ENCODE measurements around the gene RNF17.
A peak's percentile ranks its signal among the peaks of the same experiment; 100 is the strongest.

Gene RNF17

DNA sequence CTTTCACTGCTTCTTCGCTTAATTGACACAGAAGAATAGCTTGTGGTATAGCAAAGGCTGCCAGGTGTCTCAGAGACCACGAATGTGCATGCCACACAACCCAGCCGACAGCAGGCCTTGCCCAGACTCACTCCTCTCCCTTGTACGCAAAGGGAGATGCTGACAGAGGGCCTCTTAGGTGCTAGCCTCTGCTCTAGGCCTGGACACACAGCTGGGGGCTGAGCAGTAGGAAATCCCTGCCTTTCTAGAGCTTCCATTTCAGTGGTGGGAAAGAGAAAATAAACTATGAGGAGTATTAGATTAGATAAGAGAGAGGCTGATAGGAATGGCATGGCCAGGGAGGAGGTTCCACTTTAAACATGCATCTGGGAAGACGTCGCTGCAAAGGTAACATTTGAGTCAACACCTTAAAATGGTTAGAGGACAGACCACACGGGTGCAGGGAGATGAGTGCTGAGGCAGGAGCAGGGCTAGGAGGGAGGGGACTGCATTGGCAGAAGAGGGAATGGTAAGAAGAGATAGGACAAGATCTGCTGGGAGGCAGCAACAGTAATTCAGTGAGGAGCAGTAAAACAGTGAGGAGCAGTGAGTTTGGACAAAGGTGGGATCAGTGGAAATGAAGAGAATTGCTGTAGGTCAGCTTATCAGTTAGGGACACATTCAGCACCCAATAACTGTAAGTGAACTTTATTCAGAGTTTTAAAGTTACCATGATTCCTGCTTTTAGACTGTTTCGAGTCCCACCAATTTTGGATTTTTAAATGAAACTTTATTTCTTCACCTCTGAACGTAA, 100.0 kb downstream of the RNF17 start:
- DNase-seq = no peak

DNA sequence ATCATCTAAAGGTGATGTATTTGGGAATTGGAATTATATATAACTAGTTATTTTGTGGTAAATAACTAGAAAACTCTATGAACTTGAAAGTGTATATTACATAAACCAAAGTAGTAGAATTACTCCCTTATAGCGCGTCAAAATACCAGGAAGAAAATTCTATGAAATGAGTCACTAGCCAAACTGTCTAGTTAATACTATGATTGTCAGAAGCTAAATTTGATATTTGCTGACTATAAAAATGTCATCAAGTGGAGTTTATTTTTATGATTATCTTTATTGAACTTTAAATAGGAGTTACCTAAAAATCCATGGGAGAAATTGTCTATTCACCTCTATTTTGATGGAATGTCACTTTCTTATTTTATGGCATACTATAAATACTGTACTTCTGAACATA, 100.6 kb downstream of the RNF17 start:
- DNase-seq = no peak

DNA sequence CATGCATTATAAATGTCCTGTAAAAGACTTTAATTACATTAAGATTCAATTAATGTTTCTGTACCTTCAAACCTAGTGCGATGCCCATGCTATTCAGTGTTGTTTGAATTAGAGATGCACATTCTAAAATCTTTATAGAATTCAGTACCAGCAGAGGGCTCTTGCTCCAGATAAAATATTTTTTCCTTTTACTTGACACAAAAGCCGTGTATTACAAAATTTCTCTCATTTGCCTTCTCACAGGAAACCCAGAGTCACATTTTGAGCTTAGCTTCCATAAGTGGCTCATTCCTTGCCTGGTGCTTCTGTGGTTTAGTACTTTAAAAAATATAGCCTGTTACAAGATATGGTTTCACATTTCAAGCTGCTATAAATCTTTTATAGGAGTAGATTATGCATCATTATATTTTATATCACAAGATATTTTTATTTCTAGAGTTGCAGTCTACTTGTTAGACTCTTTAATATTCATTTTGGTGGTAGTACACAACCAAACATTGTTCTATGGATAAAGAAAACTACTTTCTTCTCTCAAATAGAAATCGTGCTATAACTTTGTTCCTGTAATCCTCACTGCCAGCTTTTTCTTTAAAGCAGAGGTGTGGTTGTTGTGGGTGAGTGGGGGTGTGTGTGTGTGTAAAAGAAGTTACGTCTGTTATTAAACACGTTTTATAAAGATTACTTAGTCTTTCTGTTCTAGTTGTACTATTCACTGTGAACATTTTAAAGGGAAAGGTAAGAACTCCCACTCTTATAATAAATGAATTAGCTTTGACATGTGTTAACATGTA, 101.4 kb downstream of the RNF17 start:
- DNase-seq = peak; percentile 4

DNA sequence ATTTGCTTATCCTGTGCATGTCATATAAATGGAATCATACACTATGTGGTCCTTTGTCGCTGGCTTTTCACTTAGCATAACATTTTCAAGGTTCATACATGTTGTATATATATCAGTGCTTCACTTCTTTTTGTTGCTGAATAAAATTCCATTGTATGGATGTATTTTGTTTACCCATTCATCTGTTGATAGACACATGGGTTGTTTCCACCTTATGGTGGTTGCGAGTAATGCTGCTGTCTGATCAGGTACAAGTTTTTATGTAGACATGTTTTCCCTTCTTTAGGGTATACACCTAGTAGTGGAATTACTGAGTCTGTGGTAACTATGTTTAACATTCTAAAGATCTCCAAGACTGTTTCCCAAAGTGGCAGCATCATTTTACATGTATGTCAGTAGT, 102.5 kb downstream of the RNF17 start:
- DNase-seq = no peak

DNA sequence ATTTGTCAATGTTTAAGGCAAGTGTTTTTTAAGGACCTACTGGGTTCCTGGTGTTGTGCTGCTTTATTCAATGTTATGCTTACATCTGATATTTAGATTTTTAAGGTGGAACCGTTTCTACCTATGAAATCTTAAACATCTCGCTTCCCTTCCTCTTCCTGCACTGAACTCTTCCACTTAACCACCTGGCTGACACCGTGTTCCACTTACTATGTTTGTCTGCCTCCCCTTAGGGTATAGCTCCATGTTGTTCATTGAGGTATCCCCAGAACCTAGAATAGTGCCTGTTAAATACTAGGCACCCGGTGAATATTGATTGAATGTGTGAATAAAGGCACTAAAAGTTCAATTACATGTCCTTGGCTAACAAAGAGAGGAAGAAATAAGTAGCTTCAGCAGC, 104.9 kb downstream of the RNF17 start:
- no peak for DNase-seq

DNA sequence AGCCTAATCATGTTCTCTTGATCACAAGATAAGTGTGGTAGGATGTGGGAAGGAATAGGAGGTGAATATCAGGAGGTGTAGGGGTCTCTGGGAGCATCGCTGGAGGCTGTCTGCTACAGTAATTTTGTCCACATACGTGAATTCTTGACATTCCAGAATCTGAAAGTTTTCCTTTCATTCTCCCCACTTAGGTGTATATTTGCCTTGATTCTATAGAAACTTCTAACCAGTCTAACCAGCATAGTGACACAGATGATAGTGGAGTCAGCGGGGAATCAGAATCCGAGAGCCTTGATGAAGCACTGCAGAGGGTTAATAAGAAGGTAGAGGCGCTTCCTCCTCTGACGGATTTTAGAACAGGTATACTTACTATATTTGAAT, 106.4 kb downstream of the RNF17 start:
- DNase-seq = no peak

DNA sequence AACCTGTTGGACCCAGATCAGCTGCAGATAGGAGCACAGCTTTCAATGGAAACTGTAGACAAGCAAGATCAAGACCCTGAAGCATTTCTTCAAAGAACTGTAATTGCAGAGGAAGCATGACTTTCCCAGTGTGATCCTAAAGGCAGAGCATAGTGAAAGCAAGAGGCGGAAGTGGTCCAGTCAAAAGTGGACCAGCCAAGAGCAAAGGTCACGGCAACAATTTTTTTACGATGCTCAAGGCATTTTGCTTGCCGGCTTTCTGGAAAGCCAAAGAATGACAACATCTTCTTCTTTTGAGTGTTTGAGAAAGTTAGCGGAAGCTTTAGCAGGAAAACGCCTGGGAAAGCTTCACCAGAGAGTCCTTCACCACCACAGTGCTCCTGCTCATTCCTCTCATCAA, 111.6 kb downstream of the RNF17 start:
- DNase-seq = no peak

DNA sequence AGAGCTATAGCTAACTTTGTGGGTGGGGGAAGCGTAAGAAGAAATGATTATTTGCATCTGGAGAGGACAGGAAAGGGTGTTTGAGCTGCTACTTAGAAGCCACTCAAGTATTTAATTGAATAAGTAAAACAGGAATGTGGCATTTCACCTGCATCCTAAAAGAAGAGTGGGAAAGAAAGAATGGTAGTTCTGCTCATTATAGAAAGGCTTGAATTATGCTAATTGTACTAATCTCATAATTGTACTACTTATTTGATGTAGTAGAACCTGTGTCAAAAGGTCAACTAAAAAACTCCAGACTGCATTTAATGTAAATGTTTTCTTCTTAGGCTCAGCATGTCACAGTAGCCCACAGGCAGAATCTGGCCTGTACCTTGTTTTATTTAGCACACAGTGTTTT, 113.6 kb downstream of the RNF17 start:
- no peak for DNase-seq

DNA sequence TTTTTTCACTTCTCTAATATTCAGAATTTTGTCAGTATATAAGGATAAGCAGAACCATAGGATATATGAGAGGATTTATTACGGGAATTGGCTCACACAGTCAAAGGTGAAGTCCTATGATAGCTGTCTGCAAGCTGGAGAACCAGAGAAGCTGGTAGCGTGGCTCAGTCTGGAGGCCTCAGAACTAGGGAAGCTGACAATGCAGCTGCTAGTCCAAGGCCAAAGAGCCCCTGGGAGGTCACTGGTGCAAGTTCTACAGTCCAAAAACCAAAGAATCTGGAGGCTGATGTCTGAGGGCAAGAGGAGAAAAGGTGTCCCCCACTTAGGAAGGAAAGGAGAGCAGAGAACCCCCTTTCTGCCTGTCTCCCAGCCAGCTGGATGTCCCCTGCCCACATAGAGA, 114.4 kb downstream of the RNF17 start:
- DNase-seq = no peak

DNA sequence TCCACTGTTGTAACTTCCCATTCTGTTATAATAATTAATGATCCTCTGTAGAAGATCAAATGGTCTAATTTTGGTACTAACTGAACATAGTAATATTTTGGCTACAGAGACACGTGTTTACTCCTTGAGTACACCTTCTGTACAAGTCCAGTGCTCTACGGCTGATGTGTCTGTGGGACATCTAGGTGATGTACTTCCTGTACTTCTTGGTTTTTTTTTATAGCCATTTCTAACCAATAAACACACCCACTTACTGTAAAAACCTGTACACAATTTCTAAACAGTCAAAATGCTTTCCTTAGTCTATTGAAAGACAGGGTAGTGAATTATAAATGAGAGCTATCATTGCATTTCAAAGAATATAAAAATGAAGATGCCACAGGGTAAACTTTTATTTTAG, 118.7 kb downstream of the RNF17 start:
- DNase-seq = no peak

DNA sequence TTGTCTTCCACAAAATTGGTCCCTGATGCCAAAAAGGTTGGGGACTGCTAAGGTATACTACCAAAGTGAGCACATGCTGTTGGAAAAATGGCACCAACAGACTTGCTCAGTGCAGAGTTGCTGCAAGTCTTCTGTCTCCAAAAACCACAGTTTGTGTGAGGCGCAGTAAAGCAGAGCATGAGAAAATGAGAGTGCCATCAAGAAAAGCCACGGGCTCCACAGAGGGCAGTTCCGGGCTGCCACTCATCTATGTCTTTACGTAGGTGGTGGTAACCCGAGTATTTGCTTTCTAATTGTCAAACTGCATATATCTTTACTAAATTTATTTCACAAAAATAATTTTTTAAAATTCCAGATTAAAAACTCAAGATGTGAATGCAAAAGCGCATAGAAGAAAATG, 123.8 kb downstream of the RNF17 start:
- no peak for DNase-seq

DNA sequence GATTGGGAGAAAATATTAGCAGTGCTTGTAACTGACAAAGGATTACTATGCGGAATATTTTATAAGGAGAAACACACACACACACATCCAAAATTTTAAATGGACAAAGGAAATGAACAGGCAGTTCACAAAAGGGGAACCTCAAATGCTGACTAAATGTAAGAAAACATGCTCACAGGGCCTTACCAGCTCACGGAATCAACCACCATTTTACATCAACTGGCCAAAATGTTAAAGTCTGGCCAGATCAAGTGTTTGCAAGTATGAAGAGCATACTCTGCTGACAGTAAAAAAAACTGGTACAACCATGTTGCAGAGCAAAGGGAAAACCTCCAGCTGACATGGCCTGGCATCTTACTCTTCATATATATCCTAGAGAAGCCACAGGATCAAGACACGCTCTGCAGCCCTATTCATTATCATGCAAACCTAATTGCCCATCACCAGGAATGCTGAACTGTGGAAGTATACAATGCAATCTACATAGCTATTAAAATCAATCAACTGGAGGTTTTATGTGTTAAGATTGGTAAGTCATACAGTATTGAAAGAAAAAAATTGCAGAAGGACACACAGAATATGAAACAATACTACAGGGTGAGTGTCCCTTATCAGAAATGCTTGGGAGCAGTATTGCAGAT, 124.4 kb downstream of the RNF17 start:
- no peak for DNase-seq

DNA sequence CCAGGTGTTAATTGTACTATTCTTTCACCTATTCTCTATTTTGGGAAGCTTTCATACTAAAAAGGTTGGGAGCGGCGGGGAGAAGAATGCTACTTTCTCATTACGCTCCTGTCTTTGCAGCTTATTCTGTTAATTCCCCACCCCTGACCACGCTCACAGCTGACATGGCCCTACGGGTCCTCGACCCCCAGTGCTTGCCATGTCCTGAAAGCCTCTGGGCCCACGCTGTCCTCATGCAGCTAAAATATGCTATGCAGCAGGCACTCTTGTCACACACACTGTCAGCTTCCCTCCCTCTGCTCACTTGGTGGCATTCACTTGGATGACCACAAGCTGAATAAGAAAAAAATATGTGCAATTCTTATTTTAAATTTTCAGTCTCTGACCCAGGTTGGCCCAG, 126.3 kb downstream of the RNF17 start:
- no peak for DNase-seq

DNA sequence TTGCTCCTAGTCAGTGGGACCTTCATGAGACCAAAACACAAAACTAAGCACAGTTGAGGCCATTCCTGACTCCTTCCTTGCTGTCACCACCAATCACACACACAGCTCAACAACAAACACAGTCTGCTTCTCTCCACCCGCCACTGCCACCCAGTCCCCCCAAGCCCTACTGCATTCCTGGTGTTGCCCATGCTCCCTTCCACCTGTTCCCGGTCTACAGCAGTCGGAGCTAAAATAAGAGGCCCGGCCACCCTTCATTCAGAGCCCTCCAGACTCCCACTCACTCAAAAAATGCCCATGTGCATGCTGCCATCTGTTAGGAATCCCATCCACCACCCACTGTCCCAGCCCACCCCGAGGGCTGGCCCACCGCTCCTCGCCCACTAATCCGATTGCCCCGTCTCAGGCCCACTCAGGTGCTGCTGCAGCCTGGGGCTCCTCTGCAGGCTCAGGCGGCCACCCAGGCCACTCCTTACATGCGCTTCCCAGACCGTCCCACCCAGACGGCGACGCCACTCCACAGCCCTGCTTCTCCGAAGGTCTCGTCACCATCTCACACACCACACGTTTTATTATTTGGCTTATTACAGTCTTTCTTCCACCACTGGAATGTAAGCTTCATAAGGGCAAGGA, 127.6 kb downstream of the RNF17 start:
- no peak for DNase-seq

DNA sequence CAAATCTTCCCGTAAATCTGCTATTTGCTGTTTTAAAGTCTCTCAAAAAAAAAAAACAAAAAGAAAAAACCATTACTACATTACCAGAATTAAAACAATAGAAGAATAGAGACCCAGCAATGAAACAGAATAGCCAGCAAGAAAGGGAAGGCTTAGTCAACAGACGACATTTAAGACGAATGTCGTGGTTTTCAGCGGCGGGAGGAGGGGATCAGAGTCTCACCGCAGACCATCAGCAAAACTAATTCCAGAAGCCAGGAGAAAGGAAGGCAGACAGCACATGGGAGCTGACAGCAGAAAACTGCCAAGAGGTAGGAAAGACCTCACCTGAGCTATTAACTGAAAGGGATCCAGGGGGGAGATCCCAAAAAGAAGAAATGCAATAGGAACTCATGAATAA, 128.9 kb downstream of the RNF17 start:
- DNase-seq = peak; percentile 19

DNA sequence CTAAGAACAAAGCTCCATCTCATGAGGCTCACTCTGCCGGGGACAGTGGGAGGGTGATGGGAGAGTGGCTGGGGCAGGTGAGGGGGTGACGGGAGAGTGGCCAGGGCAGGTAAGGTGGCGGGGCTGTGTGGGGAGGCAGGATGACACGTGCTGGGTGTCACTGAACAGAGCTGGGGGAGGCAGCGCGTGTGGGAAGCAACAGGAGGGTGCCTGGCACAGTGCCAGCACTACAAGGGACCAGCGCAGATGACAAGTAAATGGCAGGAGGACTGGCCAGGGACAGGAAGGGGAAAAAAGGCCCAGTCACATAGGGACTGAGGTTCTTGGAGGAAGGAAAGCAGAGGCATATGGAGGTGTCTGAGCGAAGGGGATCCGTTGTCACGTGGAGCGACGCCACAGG, 129.9 kb downstream of the RNF17 start:
- no peak for DNase-seq

DNA sequence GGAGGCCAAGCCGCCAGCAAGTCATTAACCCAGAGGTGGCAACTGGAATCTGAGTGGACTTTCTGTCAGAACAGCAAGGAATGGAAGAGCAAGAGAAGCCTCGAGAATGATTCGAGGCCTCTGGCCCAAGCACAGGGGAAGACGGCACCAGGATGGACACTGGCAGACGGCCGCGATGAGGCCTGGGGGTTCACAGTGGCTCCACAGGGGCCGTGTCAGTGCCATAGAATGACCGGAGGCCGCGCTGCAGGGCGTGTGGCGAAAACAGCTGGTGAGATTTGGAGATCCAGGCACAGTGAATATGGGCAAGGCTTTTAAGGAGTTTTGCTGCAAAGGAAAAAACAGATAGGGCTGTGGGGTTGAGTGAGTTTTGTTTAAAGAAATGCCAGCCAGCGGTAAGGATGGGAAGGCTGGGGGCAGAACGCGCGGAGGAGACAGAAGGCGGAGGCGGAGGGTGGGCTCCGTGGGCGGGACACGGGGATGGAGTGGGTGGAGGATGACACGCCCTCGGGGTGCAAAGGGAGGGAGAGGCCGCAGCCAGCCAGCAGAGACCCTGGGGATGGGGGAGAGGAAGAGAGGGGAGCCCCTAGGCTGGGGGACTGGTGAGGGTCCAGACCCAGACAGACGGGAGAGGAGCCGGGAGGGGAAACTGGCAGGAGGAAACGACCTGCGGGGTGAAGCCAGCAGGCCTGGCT, 130.5 kb downstream of the RNF17 start:
- DNase-seq = no peak

DNA sequence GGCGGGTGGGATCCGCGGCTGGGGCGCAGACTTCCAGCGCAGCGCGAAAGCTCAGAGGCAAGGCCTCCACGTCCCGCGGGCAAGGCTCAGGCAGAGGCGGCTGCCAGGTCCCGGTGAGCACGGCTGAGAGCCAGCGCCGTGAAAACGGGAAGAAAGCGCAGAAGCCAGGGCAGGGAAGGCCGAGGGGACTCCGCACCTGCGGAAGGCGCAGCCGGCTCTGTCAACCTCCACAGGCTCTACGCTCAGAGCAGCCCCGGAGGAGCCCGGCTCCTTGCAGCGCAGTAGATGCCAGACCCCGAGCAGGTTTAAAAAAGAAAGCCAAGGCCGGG, 131.0 kb downstream of the RNF17 start:
- DNase-seq = no peak

DNA sequence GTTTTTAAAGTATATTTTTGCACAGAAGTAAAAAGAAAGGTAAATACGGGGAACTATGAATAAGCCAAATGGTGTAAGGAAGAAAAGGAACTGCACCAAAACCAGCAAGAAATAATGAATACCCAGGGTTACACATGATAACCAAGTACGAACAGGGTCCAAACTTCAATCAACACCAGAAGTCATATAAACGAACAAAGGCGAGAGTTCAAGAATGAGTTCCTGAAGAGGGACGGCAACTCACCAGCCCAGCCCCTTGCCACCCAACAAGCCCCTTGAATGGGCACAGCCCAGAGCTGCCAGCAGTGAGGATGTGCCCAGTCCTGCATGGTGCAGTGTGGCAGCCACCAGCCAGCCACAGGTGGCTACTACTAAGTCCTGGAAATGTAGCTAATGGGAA, 132.1 kb downstream of the RNF17 start:
- no peak for DNase-seq

DNA sequence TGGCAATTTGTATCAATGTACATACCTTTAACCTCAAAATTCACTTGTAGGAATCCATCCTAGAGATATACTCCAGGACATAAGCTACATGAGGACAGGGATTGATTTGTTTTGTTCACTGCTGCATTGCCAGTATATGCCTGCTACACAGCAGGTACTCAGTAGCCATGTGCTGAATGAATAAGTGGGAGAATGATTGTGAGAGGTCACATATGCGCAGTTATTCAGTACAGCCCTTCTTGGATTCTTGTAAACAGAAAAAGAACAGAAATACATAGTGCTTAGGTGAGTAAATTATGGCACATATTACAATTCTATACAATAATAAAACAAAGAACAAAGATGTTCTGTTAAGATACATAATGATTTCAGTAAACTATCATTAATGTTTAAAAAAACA, 133.3 kb downstream of the RNF17 start:
- no peak for DNase-seq

DNA sequence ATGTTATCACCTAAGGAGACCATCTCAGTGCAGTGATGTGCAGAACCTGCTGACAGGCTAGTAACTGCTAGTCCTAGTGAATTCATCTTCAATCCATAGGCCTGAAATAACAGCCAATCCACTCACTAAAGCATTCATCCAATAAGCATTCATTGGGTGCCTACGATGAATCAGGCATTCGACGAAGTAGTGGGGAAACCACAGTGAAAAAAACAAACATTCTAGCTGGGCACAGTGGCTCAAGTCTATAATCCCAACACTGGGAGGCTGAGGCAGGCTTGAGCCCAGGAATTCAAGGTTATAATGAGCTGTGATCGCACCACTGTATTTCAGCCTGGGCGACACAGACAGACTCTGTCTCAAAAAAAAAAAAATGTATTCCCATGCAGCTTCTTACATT, 135.6 kb downstream of the RNF17 start:
- peak; percentile 8 for DNase-seq

DNA sequence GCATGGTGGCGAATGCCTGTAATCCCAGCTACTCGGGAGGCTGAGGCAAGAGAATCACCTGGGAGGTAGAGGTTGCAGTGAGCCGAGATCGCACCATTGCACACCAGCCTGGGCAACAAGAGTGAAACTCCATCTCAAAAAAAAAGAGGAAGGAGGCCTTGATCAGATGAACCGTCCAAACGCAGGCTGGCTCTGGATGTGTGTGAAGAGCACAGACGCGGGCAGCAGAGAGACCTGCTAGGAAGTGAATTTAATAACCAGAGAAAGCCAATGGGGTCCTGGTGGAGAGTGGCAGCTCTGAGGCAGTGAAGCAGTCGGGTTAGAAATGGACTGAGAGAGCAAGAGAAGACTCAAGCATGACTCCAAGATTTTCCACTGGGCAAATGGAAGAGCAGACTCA, 136.5 kb downstream of the RNF17 start:
- no peak for DNase-seq

DNA sequence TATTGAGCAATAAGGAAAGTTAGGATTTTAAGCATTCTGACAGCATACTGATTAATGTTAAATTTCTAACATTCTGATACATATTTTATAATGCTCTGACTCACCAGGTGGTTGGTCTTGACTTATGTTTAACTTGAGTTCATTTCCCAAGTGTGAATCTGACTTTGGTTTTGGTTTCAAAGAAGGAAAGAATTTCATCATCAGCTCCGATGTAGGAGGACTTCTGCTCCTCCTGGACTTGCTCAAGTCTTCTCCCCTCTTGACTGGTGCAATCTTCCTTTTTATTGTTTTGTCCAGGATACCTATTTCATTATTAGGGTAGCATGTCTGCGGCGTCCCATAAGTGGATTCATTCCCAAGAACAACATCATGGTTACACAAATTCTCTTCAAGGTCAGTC, 141.3 kb downstream of the RNF17 start:
- peak; percentile 53 for DNase-seq
